NCI-H2171 treated with DMSO at 0.1 percent for 48 hours (cell line): Measurements from ENCODE around the gene PRR18.

Source experiments
- DNase-seq: peaks from one replicate; lab custom pipeline; 2025; lab: John Stamatoyannopoulos, UW

Gene PRR18

GRCh38 chr6:166333172-166333995, 25.2 kb upstream of the PRR18 start:
- DNase-seq: no peak

- DNase-seq: no peak
These were observed 23.6 kb upstream of the PRR18 start for GRCh38 chr6:166331503-166332415.

- no peak for DNase-seq
These were observed 22.4 kb upstream of the PRR18 start for GRCh38 chr6:166330612-166331011.

DNA sequence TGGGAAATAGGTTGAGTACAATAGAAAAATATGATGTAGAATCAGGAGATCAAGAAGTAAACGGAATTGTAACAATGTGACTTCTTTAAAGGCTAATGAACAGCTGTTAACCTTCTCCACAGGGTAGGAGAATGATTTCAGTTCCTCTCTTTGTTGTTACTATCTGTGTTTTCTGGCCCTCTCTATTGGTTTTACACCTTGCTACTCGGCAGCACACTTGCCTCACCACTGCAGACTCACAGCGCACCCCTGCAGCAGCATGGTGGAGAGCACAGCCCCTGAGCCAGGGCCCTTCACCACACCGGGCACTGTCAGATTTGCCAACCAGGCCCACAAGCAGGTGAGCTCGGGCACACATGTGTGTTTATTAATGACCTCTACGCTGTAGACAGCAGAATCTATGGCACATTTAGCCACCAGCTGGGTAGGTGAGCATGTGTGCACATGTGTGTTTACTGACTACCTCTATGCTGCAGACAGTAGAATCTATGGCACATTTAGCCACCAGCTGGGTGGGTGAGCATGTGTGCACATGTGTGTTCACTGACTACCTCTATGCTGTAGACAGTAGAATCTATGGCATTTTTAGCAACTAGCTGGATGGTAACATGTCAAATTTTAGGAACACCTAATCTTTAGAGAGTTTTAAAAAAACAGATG, 17.3 kb upstream of the PRR18 start:
- DNase-seq: no peak

DNA sequence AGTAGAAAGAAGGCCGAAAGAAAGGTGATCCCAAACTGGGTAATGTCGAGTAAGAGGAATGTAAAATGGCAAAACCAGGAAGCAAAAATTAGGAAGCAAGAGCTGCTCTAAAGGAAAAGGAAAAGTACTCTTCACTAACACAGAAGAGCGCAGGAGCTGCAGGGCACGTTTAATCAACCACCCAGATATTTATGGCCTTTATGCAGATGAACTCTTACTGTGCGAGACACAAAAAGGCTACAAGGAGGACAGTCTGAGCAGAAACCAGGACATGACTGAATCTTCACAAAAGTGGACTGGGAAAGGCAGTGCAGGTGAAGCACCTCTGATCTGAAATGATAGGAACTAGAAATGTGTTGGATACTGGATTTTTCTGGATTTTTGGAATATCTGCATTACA, 15.2 kb upstream of the PRR18 start:
- no peak for DNase-seq

- DNase-seq: no peak
These were observed 10.7 kb upstream of the PRR18 start for GRCh38 chr6:166318649-166319600.

GRCh38 chr6:166318227-166318626, 10.0 kb upstream of the PRR18 start:
- no peak for DNase-seq

DNA sequence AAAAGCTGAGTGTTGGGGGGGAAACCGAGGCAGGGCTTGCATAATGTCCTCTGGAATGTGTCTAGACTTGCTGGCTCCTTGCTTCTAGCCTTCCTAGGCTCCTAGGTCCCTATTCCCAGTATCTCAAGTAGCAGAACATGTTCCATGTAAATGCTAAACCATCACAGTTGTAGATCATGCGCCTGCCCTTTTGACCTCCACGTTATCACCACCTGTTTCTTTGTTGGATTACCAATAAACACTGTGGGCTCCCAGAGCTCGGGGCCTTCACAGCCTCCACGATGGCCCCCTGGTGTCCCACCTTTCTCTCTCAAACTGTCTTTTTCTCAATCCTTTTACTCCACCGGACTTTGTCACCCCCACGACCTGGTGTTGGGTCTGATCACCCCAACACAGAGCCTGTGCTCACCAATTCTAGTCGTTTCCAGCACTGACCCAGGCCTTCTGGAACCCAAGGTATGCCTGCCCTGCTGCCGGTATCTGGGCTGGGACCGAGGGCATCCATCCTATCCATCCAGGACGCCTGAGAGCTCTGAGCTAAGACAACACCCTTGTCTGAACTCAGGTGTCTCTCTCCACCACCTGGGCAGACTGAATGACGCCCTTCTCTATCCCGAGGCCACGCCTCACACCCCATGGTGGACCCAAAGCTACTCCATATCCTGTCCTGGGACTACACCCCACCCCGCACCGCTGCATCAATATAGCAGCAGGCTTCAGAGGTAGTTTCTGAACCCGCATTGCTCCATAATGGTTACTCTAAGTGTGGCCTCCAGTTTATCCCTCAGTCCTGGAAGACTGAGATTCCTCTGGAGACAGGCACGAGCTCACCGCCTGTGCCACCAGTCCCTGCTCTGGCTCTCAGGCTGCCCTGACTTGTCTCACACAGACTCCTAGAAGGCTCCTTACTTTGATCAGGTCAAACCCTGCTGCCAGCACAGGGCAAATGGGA, 9.3 kb upstream of the PRR18 start:
- DNase-seq: no peak

GRCh38 chr6:166315436-166315835, 7.2 kb upstream of the PRR18 start:
- DNase-seq: no peak

GRCh38 chr6:166314454-166314853, 6.3 kb upstream of the PRR18 start:
- DNase-seq: no peak

- DNase-seq: peak; percentile 31
These were observed 5.3 kb upstream of the PRR18 start for GRCh38 chr6:166313255-166314070.

DNA sequence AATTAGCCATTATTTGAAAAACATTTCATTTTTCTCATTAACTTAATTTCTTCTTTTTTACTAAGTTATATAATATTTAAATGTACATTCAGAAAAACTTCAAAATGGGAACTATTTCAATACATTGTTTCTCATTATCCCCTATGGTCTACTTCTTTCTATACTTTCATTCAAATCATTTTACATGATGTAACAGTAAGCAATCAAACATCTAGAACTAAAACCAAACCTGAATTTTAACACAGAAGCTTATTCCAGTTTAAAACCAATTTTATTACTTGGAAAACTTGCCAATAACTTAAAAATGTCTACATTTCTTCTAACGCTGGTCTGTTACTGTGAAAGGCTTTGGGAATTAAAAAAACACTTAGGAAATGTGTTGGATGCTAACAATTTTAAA, 4.6 kb upstream of the PRR18 start:
- no peak for DNase-seq

DNA sequence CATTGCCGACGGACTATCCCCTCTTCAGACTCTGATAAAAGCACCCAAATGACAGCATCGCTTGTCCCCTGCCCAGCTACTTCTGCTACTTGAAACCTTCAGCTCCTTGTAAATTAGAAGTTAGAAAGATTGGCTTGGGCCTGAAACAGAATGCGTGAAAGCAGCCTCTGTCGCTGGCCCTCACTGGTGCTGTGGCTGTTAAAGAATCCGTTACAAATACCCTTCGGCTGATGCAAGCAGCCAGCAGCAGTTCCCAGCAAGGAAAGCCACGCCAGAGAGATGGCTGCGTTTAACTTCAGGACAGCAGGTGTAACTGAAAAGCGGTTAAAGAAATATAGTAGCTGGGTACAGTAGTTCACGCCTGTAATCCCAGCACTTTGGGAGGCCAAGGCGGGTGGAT, 2.4 kb upstream of the PRR18 start:
- DNase-seq: no peak

DNA sequence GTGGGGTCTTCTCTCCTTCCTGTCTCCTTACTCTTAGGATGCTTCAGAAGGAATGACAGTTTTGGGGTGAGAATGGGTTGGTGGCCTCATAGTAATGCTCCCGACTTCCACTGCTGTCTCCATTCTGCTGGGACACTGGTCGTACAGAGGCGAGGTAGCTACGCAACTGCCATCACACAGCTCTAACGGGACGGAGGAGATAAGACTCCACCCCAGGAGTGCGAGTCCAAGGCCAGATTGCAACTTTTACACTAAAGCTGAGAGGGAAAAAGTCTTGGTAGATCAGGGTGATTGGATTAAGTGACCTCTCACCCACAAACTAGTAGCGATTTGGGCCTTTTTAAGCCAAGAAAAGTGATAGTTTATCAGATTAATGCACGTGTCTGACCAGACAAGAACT, 1.8 kb upstream of the PRR18 start:
- DNase-seq: no peak

- no peak for DNase-seq
These were observed 787 bp upstream of the PRR18 start for GRCh38 chr6:166308769-166309589.

GRCh38 chr6:166307082-166308032, 835 bp downstream of the PRR18 start:
- DNase-seq: no peak

- DNase-seq: no peak
These were observed 1.7 kb downstream of the PRR18 start for GRCh38 chr6:166306378-166307081.
